ENCODE measurements around the gene TP53TG5.

TP53TG5 gene

GRCh38 chr20:45341939-45342854 is 35.9 kb downstream of the TP53TG5 start:
- no peak for DNase-seq (ENCODE audit: low read depth)
- no peak for TF ChIP-seq CTCF (IDR thresholded peaks at IDR 0.05; ENCODE audit: insufficient read depth, low read depth, low read length, missing control alignments)
- no peak overlapping the region for H3K4me3 ChIP-seq (ENCODE audit: low read depth, low read length)

- no peak for TF ChIP-seq CTCF (IDR thresholded peaks at IDR 0.05; ENCODE audit: insufficient read depth, low read depth, low read length, missing control alignments)
- no peak for DNase-seq (ENCODE audit: low read depth)
- H3K4me3 ChIP-seq (ENCODE audit: low read depth, low read length): no peak overlapping the region
Measured at GRCh38 chr20:45341579-45341938, 36.6 kb downstream of the TP53TG5 start.

GRCh38 chr20:45340951-45341350 is 37.2 kb downstream of the TP53TG5 start:
- no peak overlapping the region for H3K4me3 ChIP-seq (ENCODE audit: low read depth, low read length)
- DNase-seq (ENCODE audit: low read depth): no peak
- TF ChIP-seq CTCF (IDR thresholded peaks at IDR 0.05; ENCODE audit: insufficient read depth, low read depth, low read length, missing control alignments): no peak

- DNase-seq (ENCODE audit: low read depth): no peak
- no peak overlapping the region for H3K4me3 ChIP-seq (ENCODE audit: low read depth, low read length)
- no peak for TF ChIP-seq CTCF (IDR thresholded peaks at IDR 0.05; ENCODE audit: insufficient read depth, low read depth, low read length, missing control alignments)
Measured at GRCh38 chr20:45340236-45340847, 37.8 kb downstream of the TP53TG5 start.

GRCh38 chr20:45339799-45340198 is 38.3 kb downstream of the TP53TG5 start:
- H3K4me3 ChIP-seq (ENCODE audit: low read depth, low read length): no peak overlapping the region
- DNase-seq (ENCODE audit: low read depth): no peak
- TF ChIP-seq CTCF (IDR thresholded peaks at IDR 0.05; ENCODE audit: insufficient read depth, low read depth, low read length, missing control alignments): no peak

GRCh38 chr20:45339084-45339483 is 39.0 kb downstream of the TP53TG5 start:
- no peak for TF ChIP-seq CTCF (IDR thresholded peaks at IDR 0.05; ENCODE audit: insufficient read depth, low read depth, low read length, missing control alignments)
- no peak overlapping the region for H3K4me3 ChIP-seq (ENCODE audit: low read depth, low read length)
- DNase-seq (ENCODE audit: low read depth): no peak
